Skeletal muscle tissue (tissue), 4 donors: Measurements from ENCODE around the gene PPTC7. TPM values are rescaled to one million over a fixed set of nuclear protein-coding genes. Genes with fewer than 3 reads are reported as not detected.
A peak's percentile ranks its signal among the peaks of the same experiment; 100 is the strongest.
"Not testable (repeated sequence)": the region's sequence is repeated elsewhere in the genome, so short reads cannot be mapped to it uniquely, and the experiment has no call there.

ENCODE experiments used
- H3K27ac ChIP-seq: one replicate; pipeline ENCODE4 v1.7.0; 2013; ENCODE audit warnings: mild to moderate bottlenecking, low read depth, low read length, inconsistent platforms
- H3K27me3 ChIP-seq, 3 donors: one replicate each; pipeline ENCODE4 v1.7.0; 2013; ENCODE audit warnings: low read length in 3 of 3; ENCODE audit not compliant: control insufficient read depth in 3 of 3, insufficient read depth in 3 of 3
- H3K36me3 ChIP-seq, 3 donors: one replicate each; pipeline ENCODE4 v1.7.0; 2013; ENCODE audit warnings: low read length in 3 of 3; ENCODE audit not compliant: control insufficient read depth in 3 of 3, insufficient read depth in 3 of 3
- H3K4me1 ChIP-seq, 3 donors: one replicate each; pipeline ENCODE4 v1.7.0; 2013; ENCODE audit warnings: low read length in 3 of 3, mild to moderate bottlenecking in 3 of 3; ENCODE audit not compliant: control insufficient read depth in 3 of 3, insufficient read depth in 3 of 3
- H3K4me3 ChIP-seq, 3 donors: one replicate each; pipeline ENCODE4 v1.7.0; 2013; ENCODE audit warnings: low read length in 3 of 3
- H3K9ac ChIP-seq, 3 donors: one replicate each; pipeline ENCODE4 v1.7.0; 2013; ENCODE audit warnings: low read length in 3 of 3, mild to moderate bottlenecking in 3 of 3, moderate library complexity in 2 of 3, low read depth in 1 of 3
- H3K9me3 ChIP-seq, 3 donors: one replicate each; pipeline ENCODE4 v1.7.0; 2013; ENCODE audit warnings: low read length in 3 of 3; ENCODE audit not compliant: control insufficient read depth in 3 of 3
- total RNA-seq: library from RNA; depleted of rRNA; stranded (reverse); fragments of >200 nt; gene quantifications from one replicate; pipeline ENCODE4 v1.2.3, GENCODE V29; 2014
- donor health status: Osteomylitis.

PPTC7 gene
- total RNA-seq, 1 donor from 2014 or later = 6.3 TPM

GRCh38 chr12:110575326-110575725 lies 7.8 kb downstream of the PPTC7 start:
- Histone ChIP-seq H3K9me3 (peaks cover 0 to 4% (median 0%) of the 10 kb centered on the region in 3 donors), H3K4me1 (peaks cover 20 to 40% (median 34%) of the 10 kb centered on the region in 3 donors), H3K27ac (peak overlapping the region; percentile 22), H3K9ac (peak overlapping the region in 2 of 3 donors; percentile 51 to 63), H3K36me3 (no peaks in the 10 kb centered on the region), H3K4me3 (peak overlapping the region in 1 of 3 donors; percentile 9), H3K27me3 (no peaks in the 10 kb centered on the region)

DNA sequence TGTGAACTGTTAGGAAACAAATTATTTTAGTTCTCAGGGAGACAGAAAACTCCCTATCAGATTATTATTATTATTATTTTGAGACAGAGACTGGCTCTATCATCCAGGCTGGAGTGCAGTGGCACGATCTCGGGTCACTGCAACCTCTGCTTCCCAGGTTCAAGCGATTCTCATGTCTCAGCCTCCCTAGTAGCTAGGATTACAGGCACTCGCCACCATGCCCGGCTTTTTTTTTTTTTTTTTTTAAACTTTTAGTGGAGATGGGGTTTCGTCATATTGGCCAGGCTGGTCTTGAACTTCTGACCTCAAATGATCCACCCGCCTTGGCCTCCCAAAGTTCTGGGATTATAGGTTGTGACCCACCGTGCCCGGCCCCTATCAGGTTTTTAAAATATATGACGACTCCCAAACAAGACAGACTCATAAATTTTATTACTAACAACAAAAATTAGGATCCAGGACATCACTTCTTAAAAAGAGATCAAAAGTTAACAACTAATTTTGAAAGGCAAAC lies 8.3 kb downstream of the PPTC7 start:
- not testable (repeated sequence) for H3K4me3 ChIP-seq
- peak overlapping the region; percentile 22 for H3K27ac ChIP-seq
- H3K4me1 ChIP-seq = peaks cover 20 to 38% (median 29%) of the 10 kb centered on the region in 3 donors

GRCh38 chr12:110574044-110574443 lies 9.1 kb downstream of the PPTC7 start:
- Histone ChIP-seq H3K9me3 (peaks cover 0 to 4% (median 0%) of the 10 kb centered on the region in 3 donors), H3K4me1 (peaks cover 15 to 33% (median 21%) of the 10 kb centered on the region in 3 donors), H3K27ac (no peak overlapping the region), H3K4me3 (no peak overlapping the region), H3K27me3 (no peaks in the 10 kb centered on the region), H3K36me3 (no peaks in the 10 kb centered on the region), H3K9ac (no peak overlapping the region)

More for the DNA sequence above, 8.3 kb downstream of the PPTC7 start:
- not testable (repeated sequence) for H3K27me3 ChIP-seq, H3K9me3 ChIP-seq, H3K36me3 ChIP-seq
- peak overlapping the region in 1 of 3 donors; percentile 22 for H3K9ac ChIP-seq

- H3K36me3 ChIP-seq, H3K9ac ChIP-seq, H3K27me3 ChIP-seq, H3K9me3 ChIP-seq, H3K4me3 ChIP-seq, H3K27ac ChIP-seq: not testable (repeated sequence)
- H3K4me1 ChIP-seq = peaks cover 17 to 32% (median 18%) of the 10 kb centered on the region in 3 donors
Measured at GRCh38 chr12:110570798-110571197, 12.3 kb downstream of the PPTC7 start.

DNA sequence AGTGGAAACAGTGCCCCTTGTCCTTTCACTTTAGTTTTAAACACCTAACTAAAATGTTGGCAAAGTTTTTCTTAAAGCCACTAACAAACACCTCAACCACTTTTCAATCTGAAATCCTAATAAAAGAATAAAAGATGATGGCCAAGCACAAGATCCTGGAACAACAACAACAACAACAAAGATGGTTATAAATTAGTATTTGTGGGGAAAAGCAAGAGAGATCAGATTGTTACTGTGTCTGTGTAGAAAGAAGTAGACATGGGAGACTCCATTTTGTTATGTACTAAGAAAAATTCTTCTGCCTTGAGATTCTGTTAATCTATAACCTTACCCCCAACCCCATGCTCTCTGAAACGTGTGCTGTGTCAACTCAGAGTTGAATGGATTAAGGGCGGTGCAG lies 13.3 kb downstream of the PPTC7 start:
- H3K27me3 ChIP-seq, H3K4me3 ChIP-seq, H3K9ac ChIP-seq, H3K9me3 ChIP-seq, H3K27ac ChIP-seq, H3K36me3 ChIP-seq: not testable (repeated sequence)
- peaks cover 20 to 26% (median 22%) of the 10 kb centered on the region in 3 donors for H3K4me1 ChIP-seq

GRCh38 chr12:110568752-110569151 lies 14.4 kb downstream of the PPTC7 start:
- Histone ChIP-seq H3K9me3 (peaks cover 0 to 4% (median 0%) of the 10 kb centered on the region in 3 donors), H3K36me3 (no peaks in the 10 kb centered on the region), H3K4me1 (peaks cover 23 to 34% (median 29%) of the 10 kb centered on the region in 3 donors), H3K27ac (no peak overlapping the region), H3K4me3 (no peak overlapping the region), H3K9ac (no peak overlapping the region), H3K27me3 (no peaks in the 10 kb centered on the region)

DNA sequence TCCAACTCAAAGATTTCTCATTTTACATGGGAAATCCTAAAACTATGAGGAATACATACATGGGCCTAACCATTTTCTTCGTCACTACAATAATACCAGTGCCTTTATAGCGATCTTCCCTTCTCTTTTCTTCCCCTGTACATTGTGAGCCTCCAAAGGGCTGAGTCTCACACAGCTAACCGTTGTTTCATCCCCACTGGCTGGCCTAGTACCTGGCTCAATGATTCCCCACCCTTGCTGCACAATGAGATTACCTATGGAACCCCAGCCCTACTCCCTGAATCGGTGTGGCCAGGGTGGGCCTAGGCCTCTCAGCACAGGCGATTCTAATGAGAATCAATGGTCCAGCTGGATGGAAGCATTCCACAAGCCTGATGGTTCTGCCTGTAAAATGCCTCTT lies 16.1 kb downstream of the PPTC7 start:
- Histone ChIP-seq H3K27me3 (no peaks in the 10 kb centered on the region), H3K27ac (peak overlapping the region; percentile 6), H3K4me1 (peaks cover 34 to 38% (median 38%) of the 10 kb centered on the region in 3 donors), H3K4me3 (no peak overlapping the region), H3K36me3 (no peaks in the 10 kb centered on the region), H3K9ac (peak overlapping the region in 1 of 3 donors; percentile 33), H3K9me3 (peaks cover 0 to 4% (median 0%) of the 10 kb centered on the region in 3 donors)

GRCh38 chr12:110565894-110566871 lies 16.9 kb downstream of the PPTC7 start:
- Histone ChIP-seq H3K4me1 (peaks cover 41 to 46% (median 45%) of the 10 kb centered on the region in 3 donors), H3K27ac (peak overlapping the region; percentile 1), H3K9ac (peak overlapping the region in 1 of 3 donors; percentile 36), H3K36me3 (no peaks in the 10 kb centered on the region), H3K4me3 (peak overlapping the region in 1 of 3 donors; percentile 37), H3K27me3 (no peaks in the 10 kb centered on the region), H3K9me3 (no peaks in the 10 kb centered on the region)

DNA sequence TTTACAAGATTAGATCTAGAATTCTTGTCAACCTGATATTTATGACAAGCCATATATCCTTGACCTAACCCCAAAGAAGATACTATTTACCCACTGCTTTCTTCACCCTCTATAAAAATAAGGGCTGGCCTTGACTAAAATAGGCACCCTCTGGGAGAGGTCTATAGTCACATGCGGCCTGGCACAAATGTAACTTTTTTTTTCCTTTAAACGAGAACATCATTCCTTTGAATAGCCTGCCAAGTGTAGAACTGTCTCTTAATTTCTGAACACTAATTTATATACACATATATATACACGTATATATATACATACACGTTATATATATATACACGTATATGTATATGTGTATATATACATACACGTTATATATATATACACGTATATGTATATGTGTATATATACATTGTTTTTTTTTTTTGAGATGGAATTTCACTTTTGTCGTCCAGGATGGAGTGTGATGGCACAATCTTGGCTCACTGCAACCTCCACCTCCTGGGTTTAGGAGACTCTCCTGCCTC lies 18.6 kb downstream of the PPTC7 start:
- H3K9ac ChIP-seq = peak overlapping the region in 2 of 3 donors; percentile 10 to 24
- H3K27me3 ChIP-seq = no peaks in the 10 kb centered on the region
- no peaks in the 10 kb centered on the region for H3K9me3 ChIP-seq
- H3K4me3 ChIP-seq = no peak overlapping the region
- H3K27ac ChIP-seq = peak overlapping the region; percentile 70
- H3K4me1 ChIP-seq = peaks cover 45 to 53% (median 51%) of the 10 kb centered on the region in 3 donors
- no peaks in the 10 kb centered on the region for H3K36me3 ChIP-seq
